GM12878 (cell line): Measurements from ENCODE around the gene GRK5. TPM values are rescaled to one million over a fixed set of nuclear protein-coding genes. Genes with fewer than 3 reads are reported as not detected.

ENCODE experiments used
- ATAC-seq: fragments of 200-7000 bp; cut with Tn5 transposase; 3 replicates; pipeline ENCODE4 v1.9.1; 2020; ENCODE audit warnings: mild to moderate bottlenecking, moderate library complexity
- BruUV-seq: library from RNA; stranded (reverse); fragments of 400-500 nt; replicated peaks from 2 replicates; lab custom pipeline; 2021; lab: Mats Ljungman, UMichigan
- CTCF ChIA-PET: fragments of 300-600 bp; sonication (Branson Sonifier 250); formaldehyde crosslinking; extraction: SDS; loops from one replicate; lab custom pipeline; 2021; ENCODE audit warnings: inconsistent platforms; lab: Yijun Ruan, JAX
- POLR2A ChIA-PET: fragments of 350-600 bp; formaldehyde crosslinking; extraction: SDS; loops from one replicate; lab custom pipeline; 2021; ENCODE audit warnings: inconsistent platforms; lab: Charles Lee
- RAD21 ChIA-PET: fragments of 300-600 bp; sonication (Branson Sonifier 250); formaldehyde crosslinking; loops from one replicate; lab custom pipeline; 2023; ENCODE audit warnings: antibody characterized with exemption; ENCODE audit not compliant: unreplicated experiment; lab: Charles Lee
- SMC1A ChIA-PET: fragments of 300-600 bp; sonication (Branson Sonifier 250); formaldehyde crosslinking; loops from one replicate; lab custom pipeline; 2023; ENCODE audit not compliant: unreplicated experiment, uncharacterized antibody; lab: Charles Lee
- DNase-seq: peaks from one replicate; pipeline ENCODE4 v3.0.0-alpha.2; 2011; ENCODE audit warnings: low read depth, low spot score
- FAIRE-seq: peaks from 3 replicates; lab custom pipeline; 2011; peaks lifted over from hg19 to GRCh38; lab: Jason Lieb, UNC
- H2AFZ ChIP-seq: 2 replicates; pipeline ENCODE4 v1.6.0; 2011; ENCODE audit warnings: low read depth, low read length, control low read depth; ENCODE audit not compliant: control insufficient read depth
- H3K27ac ChIP-seq: 2 replicates; pipeline ENCODE4 v1.5.1; 2011; ENCODE audit warnings: control low read depth; ENCODE audit not compliant: control insufficient read depth, insufficient read depth
- H3K27me3 ChIP-seq, 2 experiments: replicated peaks in 1 of 2; 2 replicates each; pipeline versions ENCODE4 v1.6.0 to v1.6.1; 2011; ENCODE audit warnings: low read length in 1 of 2; ENCODE audit not compliant: control insufficient read depth in 2 of 2, insufficient read depth in 2 of 2
- H3K36me3 ChIP-seq, 2 experiments: 2 replicates each; pipeline ENCODE4 v1.5.1; 2011; ENCODE audit warnings: low read length in 1 of 2; ENCODE audit not compliant: control insufficient read depth in 2 of 2, insufficient read depth in 2 of 2
- H3K4me1 ChIP-seq: 2 replicates; pipeline ENCODE4 v1.6.1; 2011; ENCODE audit warnings: mild to moderate bottlenecking, low read length, moderate library complexity, mixed read lengths; ENCODE audit not compliant: control insufficient read depth, insufficient read depth
- H3K4me2 ChIP-seq: 2 replicates; pipeline ENCODE4 v1.6.0; 2011; ENCODE audit warnings: control low read depth; ENCODE audit not compliant: control insufficient read depth, insufficient read depth
- H3K4me3 ChIP-seq: fragments of 200-600 bp; sonication (generic); 2 replicates; pipeline ENCODE4 v1.5.1; 2016
- H3K79me2 ChIP-seq: 2 replicates; pipeline ENCODE4 v1.6.0; 2011; ENCODE audit warnings: low read length; ENCODE audit not compliant: control insufficient read depth, insufficient read depth
- H3K9ac ChIP-seq: 2 replicates; pipeline ENCODE4 v1.8.0; 2011; ENCODE audit warnings: low read length, control low read depth, mixed read lengths; ENCODE audit not compliant: control insufficient read depth, insufficient read depth
- H3K9me3 ChIP-seq: replicated peaks from 3 replicates; pipeline ENCODE4 v1.5.1; 2011; ENCODE audit warnings: mild to moderate bottlenecking, low read length; ENCODE audit not compliant: control insufficient read depth, insufficient read depth
- H4K20me1 ChIP-seq: 2 replicates; pipeline ENCODE4 v1.6.0; 2011; ENCODE audit not compliant: control insufficient read depth, insufficient read depth
- BACH1 ChIP-seq: fragments of 450-650 bp; IDR thresholded peaks from 2 replicates; pipeline ENCODE4 v1.6.1; 2017; ENCODE audit warnings: mild to moderate bottlenecking, borderline replicate concordance
- CBFB ChIP-seq: IDR thresholded peaks from 2 replicates; pipeline ENCODE4 v1.6.1; 2016; ENCODE audit warnings: antibody characterized with exemption, low read depth
- GATAD2B ChIP-seq: fragments of 450-650 bp; conservative IDR thresholded peaks from 2 replicates; pipeline ENCODE4 v1.6.1; 2017; ENCODE audit warnings: low read depth, mild to moderate bottlenecking, moderate library complexity
- RBBP5 ChIP-seq: fragments of 200-600 bp; sonication (generic); conservative IDR thresholded peaks from 2 replicates; pipeline ENCODE4 v1.6.1; 2016
- RELA ChIP-seq: fragments of 450-650 bp; IDR thresholded peaks from 2 replicates; pipeline ENCODE4 v1.8.0; 2014; ENCODE audit warnings: borderline replicate concordance; ENCODE audit not compliant: partially characterized antibody
- SIN3A ChIP-seq: IDR thresholded peaks from 2 replicates; pipeline ENCODE4 v1.6.1; 2012; ENCODE audit warnings: low read depth, low read length, improper control_type of control experiment
- SMC3 ChIP-seq: IDR thresholded peaks from 2 replicates; pipeline ENCODE4 v1.6.1; 2011; ENCODE audit warnings: low read length, improper control_type of control experiment, borderline replicate concordance
- ZNF207 ChIP-seq: fragments of 450-650 bp; IDR thresholded peaks from 2 replicates; pipeline ENCODE4 v1.6.1; 2014; ENCODE audit warnings: antibody characterized with exemption, mild to moderate bottlenecking, borderline replicate concordance
- ZNF274 ChIP-seq: IDR thresholded peaks from one replicate; pipeline ENCODE4 v1.8.0; 2011; ENCODE audit not compliant: insufficient read length, insufficient read depth
- ZSCAN29 ChIP-seq: fragments of 450-650 bp; IDR thresholded peaks from 2 replicates; pipeline ENCODE4 v1.6.1; 2017; ENCODE audit warnings: mild to moderate bottlenecking, moderate library complexity
- WGBS: methylation state at CpG from one replicate; pipeline ENCODE4 v1.1.6; 2016; ENCODE audit warnings: low lambda C conversion rate; ENCODE audit not compliant: insufficient replicate concordance, insufficient coverage; ENCODE audit errors: missing lambda C conversion rate; 5-methylcytosine and 5-hydroxymethylcytosine counted together
- in situ Hi-C: fragments of 300-500 bp; cut with MboI; formaldehyde crosslinking; loops from 9 replicates; pipeline ENCODE4 v1.14.3; 2018; ENCODE audit warnings: mixed read lengths
- intact Hi-C: fragments of 100-400 bp; cut with micrococcal nuclease; formaldehyde crosslinking; loops from one replicate; pipeline ENCODE4 v1.14.2; 2022; ENCODE audit not compliant: unreplicated experiment
- polyA plus RNA-seq, 11 experiments: library from polyadenylated mRNA; depleted of rRNA in 4 of 11; unstranded in 6 of 11; stranded (reverse) in 5 of 11; fragments of >200 nt; fragmentation: Nextera tagmentation in 4 of 11; fragmentation: Illumina TruSeq in 1 of 11; extraction: Ambion mirVana in 4 of 11; extraction: Trizol in 1 of 11; gene quantifications; 1 replicate in 1 of 11; 2 replicates in 10 of 11; pipeline versions ENCODE4 v1.2.1 to v1.2.3, GENCODE V29; 2011 to 2016; ENCODE audit warnings: inconsistent platforms in 2 of 11, missing spikeins in 2 of 11, low read depth in 1 of 11
- total RNA-seq, 4 experiments: library from RNA; depleted of rRNA in 3 of 4; stranded (reverse); fragments of >200 nt in 3 of 4; fragmentation: Illumina TruSeq in 1 of 4; extraction: Trizol in 1 of 4; gene quantifications; 2 replicates each; pipeline versions ENCODE4 v1.2.1 to v1.2.3, GENCODE V29; 2013 to 2021
- TF ChIP-seq, protein P1 (sequence below): IDR thresholded peaks from 2 replicates; pipeline ENCODE4 v1.6.1; 2011; ENCODE audit warnings: low read depth, low read length, improper control_type of control experiment, borderline replicate concordance
- TF ChIP-seq, protein P2 (sequence below): fragments of 450-650 bp; IDR thresholded peaks from 2 replicates; pipeline ENCODE4 v1.6.1; 2018; ENCODE audit warnings: borderline replicate concordance, mild to moderate bottlenecking; ENCODE audit not compliant: partially characterized antibody
- TF ChIP-seq, protein P3 (sequence below): fragments of 450-650 bp; IDR thresholded peaks from 2 replicates; pipeline ENCODE4 v1.6.1; 2017; ENCODE audit warnings: antibody characterized with exemption, mild to moderate bottlenecking, moderate library complexity

GRK5 gene
- total and polyA plus RNA-seq, 10 of the 15 experiments (the other 5 are each of a cell fraction or from before 2014, with no cell fraction given) = 0.11 to 22.1 (median 10.0) TPM

DNA sequence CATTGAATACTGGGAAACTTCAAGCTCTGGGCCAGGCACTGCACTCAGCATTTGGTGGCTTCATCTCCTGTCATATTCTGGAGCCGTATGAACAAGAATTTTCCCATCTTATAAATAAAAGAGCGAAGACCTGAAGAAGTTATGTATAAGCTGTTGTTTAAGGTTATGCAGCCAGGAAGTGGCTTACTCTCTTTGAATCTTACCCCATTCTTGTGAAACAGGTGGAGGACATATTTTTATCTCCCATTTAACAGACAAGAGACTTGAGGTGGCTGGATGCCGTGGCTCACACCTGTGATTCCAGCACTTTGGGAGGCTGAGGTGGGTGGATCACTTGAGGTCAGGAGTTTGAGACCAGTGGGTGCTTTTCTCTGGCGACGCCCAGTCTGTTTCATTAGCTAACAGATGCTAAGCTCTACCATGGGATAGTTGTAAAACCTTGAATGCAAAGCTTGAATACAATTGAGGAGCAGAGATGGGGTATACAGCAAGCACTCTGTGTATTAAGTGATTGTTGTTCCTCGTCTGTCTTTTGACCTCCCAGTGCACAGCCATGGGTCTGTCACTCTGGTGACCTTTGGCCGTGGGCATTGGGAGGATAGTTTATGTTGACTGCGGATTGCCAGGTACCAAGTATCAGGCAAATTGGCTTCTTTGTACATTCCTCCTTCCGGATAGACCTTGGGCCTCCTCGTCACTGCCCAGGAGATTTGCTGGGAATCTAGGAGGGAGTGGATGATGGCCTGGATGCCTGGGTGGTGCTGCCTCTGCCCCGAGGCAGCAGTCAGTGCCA is 85.8 kb downstream of the GRK5 start:
- intact Hi-C loops (no loop called here), in situ Hi-C loops (no loop called here)
- Histone ChIP-seq H3K4me2 (no peak overlapping the region; the same call in 1 of the 2 replicates), H3K9ac (no peak overlapping the region), H3K36me3 (no peaks in the 10 kb centered on the region), H3K27ac (no peak overlapping the region), H3K4me1 (peaks cover 9% of the 10 kb centered on the region), H3K4me3 (no peak overlapping the region), H4K20me1 (no peaks in the 10 kb centered on the region), H3K9me3 (no peaks in the 10 kb centered on the region; the same call in 1 of the 3 replicates), H3K79me2 (peaks cover 2% of the 10 kb centered on the region; the same call in 1 of the 2 replicates), H3K27me3 (no peaks in the 10 kb centered on the region), H2AFZ (no peak overlapping the region)
- ChIA-PET RAD21 (interaction anchor here (0.8 kb wide), 1 partner anchor 22 kb away, joined by 3 read pairs; no protein-coding TSS in a partner anchor), SMC1A (no interaction called here), CTCF (no interaction called here), POLR2A (no interaction called here)
- BruUV-seq = no TSS peak
- ATAC-seq (no peak), DNase-seq (no peak), FAIRE-seq (no peak)
- 70% methylated on average over 9 of the region's 11 CpGs for WGBS
- TF ChIP-seq ZNF207 = no peak
- TF ChIP-seq SMC3 = no peak
- no peak for TF ChIP-seq ZNF274
- TF ChIP-seq SIN3A = no peak
- TF ChIP-seq, protein P1, sequence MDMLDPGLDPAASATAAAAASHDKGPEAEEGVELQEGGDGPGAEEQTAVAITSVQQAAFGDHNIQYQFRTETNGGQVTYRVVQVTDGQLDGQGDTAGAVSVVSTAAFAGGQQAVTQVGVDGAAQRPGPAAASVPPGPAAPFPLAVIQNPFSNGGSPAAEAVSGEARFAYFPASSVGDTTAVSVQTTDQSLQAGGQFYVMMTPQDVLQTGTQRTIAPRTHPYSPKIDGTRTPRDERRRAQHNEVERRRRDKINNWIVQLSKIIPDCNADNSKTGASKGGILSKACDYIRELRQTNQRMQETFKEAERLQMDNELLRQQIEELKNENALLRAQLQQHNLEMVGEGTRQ = no peak
- no peak for TF ChIP-seq GATAD2B
- TF ChIP-seq, protein P2, sequence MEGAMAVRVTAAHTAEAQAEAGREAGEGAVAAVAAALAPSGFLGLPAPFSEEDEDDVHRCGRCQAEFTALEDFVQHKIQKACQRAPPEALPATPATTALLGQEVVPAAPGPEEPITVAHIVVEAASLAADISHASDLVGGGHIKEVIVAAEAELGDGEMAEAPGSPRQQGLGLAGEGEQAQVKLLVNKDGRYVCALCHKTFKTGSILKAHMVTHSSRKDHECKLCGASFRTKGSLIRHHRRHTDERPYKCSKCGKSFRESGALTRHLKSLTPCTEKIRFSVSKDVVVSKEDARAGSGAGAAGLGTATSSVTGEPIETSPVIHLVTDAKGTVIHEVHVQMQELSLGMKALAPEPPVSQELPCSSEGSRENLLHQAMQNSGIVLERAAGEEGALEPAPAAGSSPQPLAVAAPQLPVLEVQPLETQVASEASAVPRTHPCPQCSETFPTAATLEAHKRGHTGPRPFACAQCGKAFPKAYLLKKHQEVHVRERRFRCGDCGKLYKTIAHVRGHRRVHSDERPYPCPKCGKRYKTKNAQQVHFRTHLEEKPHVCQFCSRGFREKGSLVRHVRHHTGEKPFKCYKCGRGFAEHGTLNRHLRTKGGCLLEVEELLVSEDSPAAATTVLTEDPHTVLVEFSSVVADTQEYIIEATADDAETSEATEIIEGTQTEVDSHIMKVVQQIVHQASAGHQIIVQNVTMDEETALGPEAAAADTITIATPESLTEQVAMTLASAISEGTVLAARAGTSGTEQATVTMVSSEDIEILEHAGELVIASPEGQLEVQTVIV = no peak
- TF ChIP-seq RBBP5 = no peak
- no peak for TF ChIP-seq RELA
- TF ChIP-seq ZSCAN29 = no peak
- no peak for TF ChIP-seq CBFB
- TF ChIP-seq, protein P3, sequence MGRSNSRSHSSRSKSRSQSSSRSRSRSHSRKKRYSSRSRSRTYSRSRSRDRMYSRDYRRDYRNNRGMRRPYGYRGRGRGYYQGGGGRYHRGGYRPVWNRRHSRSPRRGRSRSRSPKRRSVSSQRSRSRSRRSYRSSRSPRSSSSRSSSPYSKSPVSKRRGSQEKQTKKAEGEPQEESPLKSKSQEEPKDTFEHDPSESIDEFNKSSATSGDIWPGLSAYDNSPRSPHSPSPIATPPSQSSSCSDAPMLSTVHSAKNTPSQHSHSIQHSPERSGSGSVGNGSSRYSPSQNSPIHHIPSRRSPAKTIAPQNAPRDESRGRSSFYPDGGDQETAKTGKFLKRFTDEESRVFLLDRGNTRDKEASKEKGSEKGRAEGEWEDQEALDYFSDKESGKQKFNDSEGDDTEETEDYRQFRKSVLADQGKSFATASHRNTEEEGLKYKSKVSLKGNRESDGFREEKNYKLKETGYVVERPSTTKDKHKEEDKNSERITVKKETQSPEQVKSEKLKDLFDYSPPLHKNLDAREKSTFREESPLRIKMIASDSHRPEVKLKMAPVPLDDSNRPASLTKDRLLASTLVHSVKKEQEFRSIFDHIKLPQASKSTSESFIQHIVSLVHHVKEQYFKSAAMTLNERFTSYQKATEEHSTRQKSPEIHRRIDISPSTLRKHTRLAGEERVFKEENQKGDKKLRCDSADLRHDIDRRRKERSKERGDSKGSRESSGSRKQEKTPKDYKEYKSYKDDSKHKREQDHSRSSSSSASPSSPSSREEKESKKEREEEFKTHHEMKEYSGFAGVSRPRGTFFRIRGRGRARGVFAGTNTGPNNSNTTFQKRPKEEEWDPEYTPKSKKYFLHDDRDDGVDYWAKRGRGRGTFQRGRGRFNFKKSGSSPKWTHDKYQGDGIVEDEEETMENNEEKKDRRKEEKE = no peak
- TF ChIP-seq BACH1 = no peak
